Skeletal muscle satellite cell (primary cell): ENCODE data around the gene ACOX1.
A peak's percentile ranks its signal among the peaks of the same experiment; 100 is the strongest.

ENCODE experiments used
- H3K27me3 ChIP-seq: 2 replicates; pipeline ENCODE4 v1.7.0; 2013; ENCODE audit warnings: low read length; ENCODE audit not compliant: control insufficient read depth, insufficient read depth
- H3K36me3 ChIP-seq: 2 replicates; pipeline ENCODE4 v1.7.0; 2013; ENCODE audit warnings: mild to moderate bottlenecking, control low read depth, low read length; ENCODE audit not compliant: insufficient read depth
- H3K4me1 ChIP-seq: 2 replicates; pipeline ENCODE4 v1.7.0; 2013; ENCODE audit warnings: low read length; ENCODE audit not compliant: control insufficient read depth, insufficient read depth
- H3K4me2 ChIP-seq: 2 replicates; pipeline ENCODE4 v1.7.0; 2013; ENCODE audit warnings: mild to moderate bottlenecking, low read length
- H3K4me3 ChIP-seq: 2 replicates; pipeline ENCODE4 v1.7.0; 2013; ENCODE audit warnings: low read length
- H3K9ac ChIP-seq: 2 replicates; pipeline ENCODE4 v1.7.0; 2013; ENCODE audit warnings: mild to moderate bottlenecking, low read depth, low read length, moderate library complexity
- H3K9me3 ChIP-seq: replicated peaks from 2 replicates; pipeline ENCODE4 v1.7.0; 2013; ENCODE audit warnings: mild to moderate bottlenecking, control low read depth, low read length

The ACOX1 gene

GRCh38 chr17:75995385-75995925 is 16.5 kb upstream of the ACOX1 start:
- H3K9ac ChIP-seq = no peak overlapping the region
- H3K4me3 ChIP-seq = no peak overlapping the region
- no peak overlapping the region for H3K4me2 ChIP-seq
- H3K9me3 ChIP-seq = no peaks in the 10 kb centered on the region
- peaks cover 10% of the 10 kb centered on the region for H3K4me1 ChIP-seq
- peaks cover 8% of the 10 kb centered on the region for H3K36me3 ChIP-seq
- no peaks in the 10 kb centered on the region for H3K27me3 ChIP-seq

- Histone ChIP-seq H3K27me3 (no peaks in the 10 kb centered on the region), H3K4me1 (peaks cover 10% of the 10 kb centered on the region), H3K36me3 (peaks cover 3% of the 10 kb centered on the region), H3K4me3 (no peak overlapping the region), H3K4me2 (no peak overlapping the region), H3K9me3 (no peaks in the 10 kb centered on the region), H3K9ac (no peak overlapping the region)
Measured at GRCh38 chr17:75994802-75995370, 15.9 kb upstream of the ACOX1 start.

GRCh38 chr17:75991396-75991795 is 12.4 kb upstream of the ACOX1 start:
- no peak overlapping the region for H3K4me3 ChIP-seq
- H3K36me3 ChIP-seq = peaks cover 3% of the 10 kb centered on the region
- H3K27me3 ChIP-seq = no peaks in the 10 kb centered on the region
- no peaks in the 10 kb centered on the region for H3K9me3 ChIP-seq
- no peak overlapping the region for H3K4me2 ChIP-seq
- no peak overlapping the region for H3K9ac ChIP-seq
- no peaks in the 10 kb centered on the region for H3K4me1 ChIP-seq

- no peaks in the 10 kb centered on the region for H3K9me3 ChIP-seq
- H3K4me3 ChIP-seq = no peak overlapping the region
- H3K4me2 ChIP-seq = no peak overlapping the region
- H3K4me1 ChIP-seq = peaks cover 3% of the 10 kb centered on the region
- no peaks in the 10 kb centered on the region for H3K27me3 ChIP-seq
- no peak overlapping the region for H3K9ac ChIP-seq
- H3K36me3 ChIP-seq = no peaks in the 10 kb centered on the region
Measured at GRCh38 chr17:75987041-75987440, 8.1 kb upstream of the ACOX1 start.

DNA sequence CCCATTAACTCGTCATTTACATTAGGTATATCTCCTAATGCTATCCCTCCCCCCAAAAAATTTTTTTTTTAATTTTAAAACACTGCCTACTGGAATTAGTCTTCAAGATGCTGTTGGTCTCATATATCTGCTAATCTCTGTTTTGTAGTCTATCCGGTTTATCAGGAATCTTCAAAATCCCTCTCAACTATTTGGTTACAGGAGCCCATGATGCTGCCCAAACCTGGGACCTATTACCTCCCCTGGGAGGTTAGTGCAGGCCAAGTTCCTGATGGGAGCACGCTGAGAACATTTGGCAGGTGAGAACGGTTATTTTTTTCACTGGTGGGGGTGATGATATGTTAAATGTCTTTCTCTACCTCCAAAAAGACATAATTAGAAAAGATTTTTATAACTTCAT is 7.0 kb upstream of the ACOX1 start:
- H3K36me3 ChIP-seq = no peaks in the 10 kb centered on the region
- H3K4me1 ChIP-seq = peaks cover 10% of the 10 kb centered on the region
- H3K4me2 ChIP-seq = no peak overlapping the region
- H3K4me3 ChIP-seq = no peak overlapping the region
- H3K9ac ChIP-seq = no peak overlapping the region
- H3K27me3 ChIP-seq = no peaks in the 10 kb centered on the region
- H3K9me3 ChIP-seq = no peaks in the 10 kb centered on the region

GRCh38 chr17:75983501-75984181 is 4.7 kb upstream of the ACOX1 start:
- H3K4me1 ChIP-seq = peaks cover 20% of the 10 kb centered on the region
- no peak overlapping the region for H3K4me2 ChIP-seq
- no peaks in the 10 kb centered on the region for H3K36me3 ChIP-seq
- no peak overlapping the region for H3K9ac ChIP-seq
- no peaks in the 10 kb centered on the region for H3K9me3 ChIP-seq
- no peak overlapping the region for H3K4me3 ChIP-seq
- H3K27me3 ChIP-seq = no peaks in the 10 kb centered on the region

GRCh38 chr17:75981019-75981615 is 2.2 kb upstream of the ACOX1 start:
- H3K27me3 ChIP-seq = no peaks in the 10 kb centered on the region
- peaks cover 26% of the 10 kb centered on the region for H3K4me1 ChIP-seq

DNA sequence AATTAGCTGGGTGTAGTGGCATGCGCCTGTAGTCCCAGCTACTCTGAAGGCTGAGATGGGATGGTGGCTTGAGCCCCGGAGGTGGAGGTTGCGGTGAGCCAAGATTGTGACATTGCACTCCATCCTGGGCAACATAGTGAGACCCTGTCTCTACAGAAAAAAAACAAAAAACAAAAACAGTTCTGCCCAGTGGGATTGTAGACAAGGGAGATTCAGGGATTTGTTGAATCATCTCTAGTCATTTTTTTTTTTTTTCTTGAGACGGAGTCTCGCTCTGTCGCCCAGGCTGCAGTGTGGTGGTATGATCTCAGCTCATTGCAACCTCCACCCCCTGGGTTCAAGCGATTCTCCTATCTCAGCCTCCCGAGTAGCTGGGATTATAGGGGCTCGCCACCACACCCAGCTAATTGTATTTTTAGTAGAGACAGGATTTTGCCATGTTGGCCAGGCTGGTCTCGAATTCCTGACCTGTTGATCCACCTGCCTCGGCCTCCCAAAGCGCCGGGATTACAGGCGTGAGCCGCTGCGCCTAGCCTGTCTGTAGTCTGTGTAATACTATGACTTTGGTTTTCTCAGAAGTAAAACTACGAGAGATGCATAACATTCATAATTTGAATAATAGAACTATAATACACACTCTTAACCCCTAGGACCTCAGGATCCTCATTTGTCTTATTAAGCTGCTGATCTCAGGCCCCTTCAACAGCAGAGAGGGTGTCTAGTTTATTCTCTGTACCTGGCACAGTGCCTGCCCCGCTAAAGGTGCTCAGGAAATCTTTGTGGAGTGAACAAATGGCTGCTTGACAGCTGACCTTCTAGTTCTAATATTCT is 1.4 kb upstream of the ACOX1 start:
- peak overlapping the region; percentile 89 for H3K9ac ChIP-seq
- H3K4me1 ChIP-seq = peaks cover 30% of the 10 kb centered on the region
- peak overlapping the region; percentile 93 for H3K4me2 ChIP-seq
- H3K9me3 ChIP-seq = no peaks in the 10 kb centered on the region
- H3K36me3 ChIP-seq = peaks cover 4% of the 10 kb centered on the region
- no peaks in the 10 kb centered on the region for H3K27me3 ChIP-seq
- H3K4me3 ChIP-seq = peak overlapping the region; percentile 93

More at GRCh38 chr17:75981019-75981615, 2.2 kb upstream of the ACOX1 start:
- no peak overlapping the region for H3K9ac ChIP-seq
- H3K36me3 ChIP-seq = peaks cover under 1% of the 10 kb centered on the region
- no peaks in the 10 kb centered on the region for H3K9me3 ChIP-seq
- no peak overlapping the region for H3K4me3 ChIP-seq
- no peak overlapping the region for H3K4me2 ChIP-seq

GRCh38 chr17:75979705-75980187 is 780 bp upstream of the ACOX1 start:
- H3K4me3 ChIP-seq = peak overlapping the region; percentile 93
- H3K4me1 ChIP-seq = peaks cover 30% of the 10 kb centered on the region

DNA sequence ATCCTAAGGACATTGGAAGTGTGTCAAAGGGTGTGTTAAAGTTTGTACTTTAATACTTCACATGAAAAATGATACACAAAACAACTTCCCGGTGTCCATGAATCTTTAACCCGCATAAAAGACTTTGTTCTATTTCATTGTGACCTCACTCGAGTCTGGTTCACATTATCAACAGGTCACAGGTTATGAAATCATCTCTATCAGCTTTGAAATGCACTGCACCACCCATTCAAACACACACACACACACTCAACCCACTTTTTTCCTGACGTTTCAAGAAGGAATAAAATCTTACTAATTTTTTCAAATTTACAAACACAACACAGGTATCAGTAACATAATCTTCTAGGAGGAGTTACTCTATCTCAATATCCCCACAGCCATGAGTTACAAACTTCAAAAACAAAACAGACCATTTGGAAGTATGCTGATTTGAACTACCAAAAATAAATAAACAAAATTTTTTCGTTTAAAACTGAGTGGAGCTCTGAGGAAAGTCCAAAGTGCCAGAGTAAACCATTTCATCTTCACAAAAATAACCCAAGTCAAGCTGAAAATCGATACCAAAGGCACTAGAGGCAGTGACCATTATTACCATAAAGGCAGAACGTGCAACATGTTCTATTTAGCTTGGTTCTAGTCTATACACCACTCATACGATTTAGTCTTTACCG is 2.7 kb downstream of the ACOX1 start:
- Histone ChIP-seq H3K9ac (no peak overlapping the region), H3K36me3 (peaks cover 17% of the 10 kb centered on the region), H3K4me3 (peak overlapping the region; percentile 43), H3K9me3 (no peaks in the 10 kb centered on the region), H3K27me3 (no peaks in the 10 kb centered on the region), H3K4me2 (peak overlapping the region; percentile 67), H3K4me1 (peaks cover 20% of the 10 kb centered on the region)

More at GRCh38 chr17:75979705-75980187, 780 bp upstream of the ACOX1 start:
- no peaks in the 10 kb centered on the region for H3K27me3 ChIP-seq
- peak overlapping the region; percentile 93 for H3K4me2 ChIP-seq
- peak overlapping the region; percentile 89 for H3K9ac ChIP-seq
- peaks cover 4% of the 10 kb centered on the region for H3K36me3 ChIP-seq
- H3K9me3 ChIP-seq = no peaks in the 10 kb centered on the region
